ENCODE results near the gene TFCP2L1.

GRCh38 chr2:121316986-121317385 lies 32.0 kb upstream of the TFCP2L1 start:
- no peak for TF ChIP-seq IRF2 (CRISPR knock-in tag; IDR thresholded peaks at IDR 0.05; ENCODE audit: borderline replicate concordance, low read depth)
- no peak for TF ChIP-seq ATF3 (CRISPR knock-in tag; conservative IDR thresholded peaks at IDR 0.05)
- TF ChIP-seq CTCF (IDR thresholded peaks at IDR 0.05), result no peak
- no peak for TF ChIP-seq ZNF532 (CRISPR knock-in tag; IDR thresholded peaks at IDR 0.05; ENCODE audit: borderline replicate concordance)
- no peak for TF ChIP-seq ZNF121 (CRISPR knock-in tag; IDR thresholded peaks at IDR 0.05)
- no peak for TF ChIP-seq AFF4 (CRISPR knock-in tag; IDR thresholded peaks at IDR 0.05; ENCODE audit: borderline replicate concordance)
- TF ChIP-seq TEAD4 (CRISPR knock-in tag; IDR thresholded peaks at IDR 0.05), result no peak
- TF ChIP-seq MXD4 (CRISPR knock-in tag; IDR thresholded peaks at IDR 0.05; ENCODE audit: borderline replicate concordance), result no peak
- TF ChIP-seq ESRRA (CRISPR knock-in tag; IDR thresholded peaks at IDR 0.05; ENCODE audit: borderline replicate concordance), result no peak
- TF ChIP-seq USF1 (CRISPR knock-in tag; IDR thresholded peaks at IDR 0.05), result no peak
